Common myeloid progenitor, CD34-positive (primary cell): ENCODE data around the gene ZNF511.

Experiments used
- CTCF ChIA-PET: fragments of 350-600 bp; sonication (Branson Sonifier 250); formaldehyde crosslinking; loops from one replicate; lab custom pipeline; 2021; ENCODE audit warnings: antibody characterized with exemption; lab: Charles Lee
- POLR2A ChIA-PET: fragments of 350-600 bp; sonication (Branson Sonifier 250); formaldehyde crosslinking; loops from one replicate; lab custom pipeline; 2021; ENCODE audit warnings: antibody characterized with exemption; lab: Charles Lee
- DNase-seq, 3 donors: peaks; one replicate each; pipeline versions ENCODE4 v3.0.0 to v3.0.0-alpha.2; 2013
- H3K27ac ChIP-seq, 2 experiments: 1 replicate in 1 of 2; 2 replicates in 1 of 2; pipeline ENCODE4 v1.7.0; 2013; ENCODE audit warnings: inconsistent platforms in 2 of 2, low read length in 2 of 2, mild to moderate bottlenecking in 2 of 2, low read depth in 1 of 2, moderate library complexity in 1 of 2; ENCODE audit not compliant: severe bottlenecking in 2 of 2, insufficient read depth in 1 of 2, poor library complexity in 1 of 2
- H3K27me3 ChIP-seq, 5 experiments: replicated peaks in 2 of 5; 1 replicate in 3 of 5; 2 replicates in 2 of 5; pipeline versions ENCODE4 v1.6.1 to v1.7.0; 2013; ENCODE audit warnings: low read length in 4 of 5, mild to moderate bottlenecking in 2 of 5, moderate library complexity in 2 of 5, inconsistent platforms in 1 of 5; ENCODE audit not compliant: insufficient read depth in 5 of 5, control insufficient read depth in 4 of 5
- H3K36me3 ChIP-seq, 4 experiments: 1 replicate in 2 of 4; 2 replicates in 2 of 4; pipeline versions ENCODE4 v1.6.1 to v1.7.0; 2013; ENCODE audit warnings: low read length in 3 of 4, control low read depth in 1 of 4, mild to moderate bottlenecking in 1 of 4; ENCODE audit not compliant: control insufficient read depth in 4 of 4, insufficient read depth in 4 of 4
- H3K4me1 ChIP-seq, 4 experiments: 1 replicate in 3 of 4; 2 replicates in 1 of 4; pipeline versions ENCODE4 v1.6.1 to v1.7.1; 2013; ENCODE audit warnings: low read length in 3 of 4, mild to moderate bottlenecking in 3 of 4, control low read depth in 1 of 4, inconsistent platforms in 1 of 4, moderate library complexity in 1 of 4; ENCODE audit not compliant: control insufficient read depth in 4 of 4, insufficient read depth in 4 of 4; ENCODE audit errors: control extremely low read depth in 1 of 4
- H3K4me3 ChIP-seq, 7 experiments: 1 replicate in 4 of 7; 2 replicates in 3 of 7; pipeline versions ENCODE4 v1.5.1 to v1.7.0; 2013; ENCODE audit warnings: mild to moderate bottlenecking in 7 of 7, low read length in 6 of 7, moderate library complexity in 6 of 7, inconsistent platforms in 2 of 7, low read depth in 2 of 7, control low read depth in 1 of 7; ENCODE audit not compliant: insufficient read depth in 4 of 7, control insufficient read depth in 1 of 7; ENCODE audit errors: extremely low read depth in 1 of 7
- H3K9me3 ChIP-seq, 5 experiments: 1 replicate in 4 of 5; 2 replicates in 1 of 5; pipeline versions ENCODE4 v1.6.1 to v1.7.1; 2013; ENCODE audit warnings: low read length in 4 of 5, mild to moderate bottlenecking in 2 of 5, inconsistent platforms in 1 of 5, low read depth in 1 of 5, moderate library complexity in 1 of 5; ENCODE audit not compliant: control insufficient read depth in 4 of 5, insufficient read depth in 2 of 5; ENCODE audit errors: control extremely low read depth in 1 of 5
- WGBS: methylation state at CpG from one replicate; pipeline ENCODE4 v1.1.5; 2013; ENCODE audit not compliant: insufficient coverage; 5-methylcytosine and 5-hydroxymethylcytosine counted together

Gene ZNF511

DNA sequence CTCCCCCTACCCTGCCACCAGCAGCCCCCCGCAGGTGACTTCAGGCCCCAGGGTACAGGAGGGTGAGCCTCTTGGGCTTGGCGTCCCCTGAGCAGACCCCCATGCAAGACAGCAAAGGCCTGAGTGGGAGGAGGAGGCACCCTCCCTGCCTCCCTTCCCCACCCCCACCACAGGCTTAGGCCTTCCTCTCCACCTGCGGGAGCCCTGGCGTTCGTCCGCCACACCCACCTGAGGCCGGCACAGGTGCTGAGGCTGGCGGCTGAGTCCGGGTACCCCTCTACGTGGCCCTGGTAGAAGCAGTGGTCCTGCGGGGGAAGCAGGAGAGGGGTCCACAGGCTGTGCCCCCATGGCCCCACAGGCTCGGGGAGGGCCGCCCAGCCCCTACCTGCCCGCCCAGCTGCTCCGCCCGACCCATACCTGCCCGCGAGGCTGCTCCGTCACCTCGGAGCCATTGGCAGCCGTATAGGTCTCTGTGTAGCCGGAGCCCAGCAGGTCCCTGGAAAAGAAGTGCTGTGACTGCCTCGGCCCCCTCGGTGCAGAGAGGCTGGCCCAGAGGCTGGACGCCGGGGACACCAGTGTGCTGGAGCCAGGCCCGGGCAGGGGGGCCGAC lies 35.1 kb upstream of the ZNF511 start:
- CTCF ChIA-PET, result no interaction called here
- Histone ChIP-seq H3K36me3 (peaks cover 0 to 52% (median 26%) of the 10 kb centered on the region in 4 experiments), H3K9me3 (no peaks in the 10 kb centered on the region), H3K4me1 (peaks cover 6 to 49% (median 45%) of the 10 kb centered on the region in 4 experiments), H3K27ac (no peak overlapping the region), H3K27me3 (no peaks in the 10 kb centered on the region), H3K4me3 (no peak overlapping the region)
- DNase-seq, result no peak
- WGBS, result 96% methylated on average over 25 of the region's 28 CpGs
- POLR2A ChIA-PET, result interaction anchor here (5.8 kb wide), 1 partner anchor 10 kb away, joined by 63 read pairs; no protein-coding TSS in a partner anchor

DNA sequence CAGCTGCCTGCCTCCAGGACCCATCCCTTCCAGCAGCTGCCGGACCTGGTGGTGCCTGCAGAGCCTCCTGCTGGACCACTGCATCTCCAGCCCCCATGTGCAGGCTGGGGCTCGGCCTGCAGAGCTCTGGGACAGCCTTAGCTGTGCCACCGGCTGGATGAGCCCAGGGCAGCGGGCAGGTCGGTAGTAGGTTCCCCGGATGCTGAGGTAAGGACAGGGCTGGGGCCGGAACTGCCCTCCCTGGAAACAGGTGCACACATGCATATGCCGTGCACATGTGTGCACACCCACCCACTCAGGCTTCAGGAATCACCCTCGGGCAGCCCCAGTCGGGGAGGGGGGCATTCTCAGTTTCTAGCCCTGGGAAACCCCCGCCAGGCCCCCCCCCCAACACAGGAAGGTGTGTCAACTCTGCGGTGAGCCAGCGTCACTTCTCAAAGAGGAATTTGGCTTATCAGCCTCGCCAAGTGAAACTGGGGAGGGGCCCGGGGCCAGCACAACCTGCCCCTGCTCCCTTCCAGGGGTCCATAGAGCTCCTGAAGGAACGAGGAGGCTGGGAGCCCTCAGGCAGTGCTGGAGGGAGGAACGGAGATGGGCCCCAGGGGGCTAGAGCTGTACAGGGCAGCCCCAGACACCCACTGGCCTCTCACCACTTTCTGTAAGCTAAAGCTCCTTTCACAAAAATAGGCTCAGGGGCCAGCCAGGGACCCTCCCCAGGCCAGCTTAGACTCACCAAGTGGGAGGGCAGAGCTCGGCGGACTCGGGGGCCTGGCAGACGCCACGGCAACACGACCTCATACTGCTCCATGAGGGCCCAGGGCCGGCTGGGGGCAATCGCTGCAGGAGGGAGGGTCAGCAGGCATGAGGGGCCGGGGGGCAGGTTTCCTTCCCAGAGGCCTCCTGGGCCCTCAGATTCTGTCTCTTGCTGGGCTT lies 33.7 kb upstream of the ZNF511 start:
- peak overlapping the region; percentile 57 to 91 (median 72) for H3K4me3 ChIP-seq
- H3K27ac ChIP-seq, result peak overlapping the region; percentile 80 to 86
- CTCF ChIA-PET, result interaction anchor here (0.8 to 7.1 kb wide), 10 partner anchors 9 to 132 kb away, joined by 3 to 112 read pairs (median 8); no protein-coding TSS in a partner anchor
- WGBS, result 2% methylated on average over 21 of the region's 26 CpGs
- DNase-seq, result peak; percentile 87 to 97 (median 96)
- POLR2A ChIA-PET, result interaction anchor here (0.7 to 5.8 kb wide), 7 partner anchors 11 to 103 kb away, joined by 3 to 63 read pairs (median 3); partner anchors contain the start of genes TUBGCP2 and ZNF511
- no peaks in the 10 kb centered on the region for H3K9me3 ChIP-seq
- H3K4me1 ChIP-seq, result peaks cover 9 to 63% (median 59%) of the 10 kb centered on the region in 4 experiments
- H3K36me3 ChIP-seq, result peaks cover 0 to 38% (median 18%) of the 10 kb centered on the region in 4 experiments
- no peaks in the 10 kb centered on the region for H3K27me3 ChIP-seq

DNA sequence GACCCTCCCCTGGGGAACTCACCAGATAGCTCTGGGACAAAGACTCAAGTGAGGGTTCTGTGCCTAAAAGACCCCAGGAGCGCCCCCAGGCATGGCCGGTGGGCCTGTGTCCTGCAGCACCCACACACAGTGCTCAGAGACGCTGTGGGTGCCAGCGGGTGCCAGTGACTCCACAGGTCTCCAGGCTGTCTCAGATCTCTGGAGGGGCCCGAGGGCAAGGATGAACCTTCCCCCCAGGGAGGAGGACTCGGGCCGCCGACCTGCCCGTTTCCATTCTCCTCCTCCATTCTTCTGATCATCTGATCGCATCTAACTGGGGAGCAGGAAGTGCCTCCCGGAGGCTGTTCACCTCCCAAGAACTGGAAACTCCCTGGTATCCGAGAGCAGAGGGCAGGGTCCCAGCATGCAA lies 33.0 kb upstream of the ZNF511 start:
- peaks cover 0 to 32% (median 16%) of the 10 kb centered on the region in 4 experiments for H3K36me3 ChIP-seq
- WGBS, result 0% methylated on average over 12 of the region's 12 CpGs
- H3K4me1 ChIP-seq, result peaks cover 11 to 69% (median 66%) of the 10 kb centered on the region in 4 experiments
- H3K27ac ChIP-seq, result peak overlapping the region; percentile 80 to 86
- H3K27me3 ChIP-seq, result no peaks in the 10 kb centered on the region
- DNase-seq, result peak in 2 of 3 donors; percentile 56 to 60
- H3K9me3 ChIP-seq, result no peaks in the 10 kb centered on the region
- POLR2A ChIA-PET, result interaction anchor here (0.7 to 5.8 kb wide), 7 partner anchors 12 to 38 kb away, joined by 3 to 63 read pairs (median 4); partner anchors contain the start of genes TUBGCP2, VENTX and ZNF511
- CTCF ChIA-PET, result interaction anchor here (0.8 to 7.1 kb wide), 9 partner anchors 10 to 132 kb away, joined by 3 to 112 read pairs (median 9); no protein-coding TSS in a partner anchor
- peak overlapping the region; percentile 57 to 91 (median 72) for H3K4me3 ChIP-seq

DNA sequence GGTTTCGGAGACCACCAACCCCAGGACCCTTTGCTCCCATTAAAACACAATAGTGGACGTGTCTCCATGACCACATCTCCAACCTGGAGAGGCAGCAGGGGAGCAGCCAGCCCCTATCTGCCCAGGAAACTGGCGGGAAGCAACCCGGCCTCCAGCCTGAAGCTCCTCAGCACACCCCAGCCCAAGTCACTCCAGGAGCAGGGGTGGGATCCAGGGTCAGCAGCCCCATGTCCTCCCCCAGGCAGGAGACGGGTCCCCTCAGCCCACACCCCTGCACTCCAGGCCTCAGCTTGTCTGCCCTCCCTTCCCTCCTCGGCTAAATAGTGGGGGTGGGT lies 32.6 kb upstream of the ZNF511 start:
- peaks cover 11 to 73% (median 69%) of the 10 kb centered on the region in 4 experiments for H3K4me1 ChIP-seq
- CTCF ChIA-PET, result interaction anchor here (1.0 to 7.1 kb wide), 6 partner anchors 10 to 133 kb away, joined by 3 to 112 read pairs (median 10); no protein-coding TSS in a partner anchor

DNA sequence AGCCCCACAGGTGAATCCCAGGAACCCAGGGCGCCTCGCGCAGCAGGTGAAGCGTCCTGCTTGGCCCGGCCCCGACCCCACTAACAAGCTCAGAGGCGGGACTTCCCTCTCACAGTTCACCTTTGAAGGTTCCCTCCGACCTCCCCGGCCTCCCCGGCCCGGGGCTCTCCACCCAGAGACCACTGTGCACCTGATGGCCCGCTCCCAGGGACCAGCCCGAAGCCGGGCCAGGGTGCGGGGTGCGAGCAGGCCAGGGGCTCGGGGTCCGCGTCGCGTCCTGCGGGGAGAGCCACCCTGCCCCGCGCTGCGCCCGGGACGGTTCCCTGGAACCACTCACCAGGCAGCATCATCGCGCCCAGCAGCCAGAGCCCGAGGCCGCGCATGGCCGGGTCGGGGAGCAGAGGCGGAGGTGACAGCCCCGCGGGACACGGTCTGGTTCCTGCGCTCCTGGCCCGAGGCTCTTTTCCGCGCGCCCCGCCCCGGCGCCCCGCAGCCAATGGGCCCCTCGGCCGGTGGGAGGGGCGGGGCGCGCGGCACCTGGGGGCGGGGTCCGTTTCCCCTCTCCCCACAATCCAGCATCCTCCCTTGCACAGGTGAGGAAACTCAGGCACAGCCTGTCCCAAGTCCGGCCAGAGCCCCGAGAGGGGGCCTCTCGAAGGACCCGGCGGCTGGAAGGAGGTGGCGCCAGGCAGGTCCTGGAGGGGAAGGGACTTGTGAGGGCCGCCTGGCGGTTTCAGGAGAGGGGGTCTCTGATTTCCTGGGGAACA lies 32.1 kb upstream of the ZNF511 start, which contains the start of gene ADAM8:
ADAM8 (minus strand) TSS at position 434 of the 767 bp plus-strand sequence; CDS start at position 383, 51 bp downstream.
- POLR2A ChIA-PET, result interaction anchor here (0.7 to 5.8 kb wide), 5 partner anchors 13 to 39 kb away, joined by 3 to 63 read pairs (median 11); partner anchors contain the start of genes TUBGCP2, VENTX and ZNF511
- peak within 1 kb of the TSS; percentile 57 to 91 (median 72) for H3K4me3 ChIP-seq
- peaks cover 11 to 76% (median 71%) of the 10 kb centered on the region in 4 experiments for H3K4me1 ChIP-seq
- peaks cover 0 to 27% (median 13%) of the 10 kb centered on the region in 4 experiments for H3K36me3 ChIP-seq
- no peaks in the 10 kb centered on the region for H3K27me3 ChIP-seq
- WGBS, result 4% methylated on average over 35 of the region's 63 CpGs
- H3K9me3 ChIP-seq, result no peaks in the 10 kb centered on the region
- CTCF ChIA-PET, result interaction anchor here (1.0 to 7.1 kb wide), 5 partner anchors 11 to 33 kb away, joined by 3 to 112 read pairs (median 12); no protein-coding TSS in a partner anchor
- DNase-seq, result peak in 2 of 3 donors; percentile 46 to 59
- peak within 1 kb of the TSS; percentile 85 to 93 for H3K27ac ChIP-seq

More for the DNA sequence above, 32.6 kb upstream of the ZNF511 start:
- Histone ChIP-seq H3K27ac (peak overlapping the region in 1 of 2 experiments; percentile 86), H3K27me3 (no peaks in the 10 kb centered on the region), H3K9me3 (no peaks in the 10 kb centered on the region), H3K36me3 (peaks cover 0 to 28% (median 12%) of the 10 kb centered on the region in 4 experiments), H3K4me3 (peak overlapping the region; percentile 57 to 91 (median 72))
- no peak for DNase-seq
- WGBS, result 3% methylated on average over 3 of the region's 6 CpGs
- POLR2A ChIA-PET, result interaction anchor here (0.7 to 5.8 kb wide), 6 partner anchors 12 to 38 kb away, joined by 3 to 63 read pairs (median 8); partner anchors contain the start of genes TUBGCP2, VENTX and ZNF511
